ENCODE data around the gene S100PBP.
A peak's percentile ranks its signal among the peaks of the same experiment; 100 is the strongest.
"Not testable (repeated sequence)": the region's sequence is repeated elsewhere in the genome, so short reads cannot be mapped to it uniquely, and the experiment has no call there.

S100PBP gene

DNA sequence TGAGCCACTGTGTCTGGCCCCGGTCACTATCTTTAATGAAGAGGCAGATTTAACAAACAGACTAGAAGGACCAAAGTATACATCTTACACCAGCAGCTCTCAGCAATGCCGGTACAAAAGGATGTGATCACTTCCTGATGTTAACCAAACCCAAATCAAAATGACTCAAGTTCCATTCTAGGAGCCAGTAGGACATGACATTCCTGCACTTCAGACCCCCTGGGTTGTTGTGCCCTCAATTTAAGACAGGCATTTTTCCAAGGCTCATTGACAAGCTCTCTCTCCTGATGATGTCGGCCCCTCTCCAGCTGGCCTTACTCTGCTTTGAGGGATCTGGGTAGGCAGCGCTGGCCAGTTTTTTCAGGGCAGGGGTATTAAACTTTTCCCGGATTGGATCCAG, 35.4 kb upstream of the S100PBP start:
- H3K9me3 Mint-ChIP-seq, result no peaks in the 10 kb centered on the region
- TF ChIP-seq, protein P1, sequence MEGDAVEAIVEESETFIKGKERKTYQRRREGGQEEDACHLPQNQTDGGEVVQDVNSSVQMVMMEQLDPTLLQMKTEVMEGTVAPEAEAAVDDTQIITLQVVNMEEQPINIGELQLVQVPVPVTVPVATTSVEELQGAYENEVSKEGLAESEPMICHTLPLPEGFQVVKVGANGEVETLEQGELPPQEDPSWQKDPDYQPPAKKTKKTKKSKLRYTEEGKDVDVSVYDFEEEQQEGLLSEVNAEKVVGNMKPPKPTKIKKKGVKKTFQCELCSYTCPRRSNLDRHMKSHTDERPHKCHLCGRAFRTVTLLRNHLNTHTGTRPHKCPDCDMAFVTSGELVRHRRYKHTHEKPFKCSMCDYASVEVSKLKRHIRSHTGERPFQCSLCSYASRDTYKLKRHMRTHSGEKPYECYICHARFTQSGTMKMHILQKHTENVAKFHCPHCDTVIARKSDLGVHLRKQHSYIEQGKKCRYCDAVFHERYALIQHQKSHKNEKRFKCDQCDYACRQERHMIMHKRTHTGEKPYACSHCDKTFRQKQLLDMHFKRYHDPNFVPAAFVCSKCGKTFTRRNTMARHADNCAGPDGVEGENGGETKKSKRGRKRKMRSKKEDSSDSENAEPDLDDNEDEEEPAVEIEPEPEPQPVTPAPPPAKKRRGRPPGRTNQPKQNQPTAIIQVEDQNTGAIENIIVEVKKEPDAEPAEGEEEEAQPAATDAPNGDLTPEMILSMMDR (IDR thresholded peaks at IDR 0.05), result no peak
- peaks cover 4% of the 10 kb centered on the region for H3K27me3 Mint-ChIP-seq (ENCODE audit: low read depth, poor library complexity)
- peaks cover 83% of the 10 kb centered on the region for H3K36me3 Mint-ChIP-seq (ENCODE audit: low read depth)
- no peaks in the 10 kb centered on the region for H3K4me1 Mint-ChIP-seq
- H3K27ac Mint-ChIP-seq, result no peak overlapping the region
- H3K4me3 Mint-ChIP-seq, result no peak overlapping the region
- no peak for DNase-seq

DNA sequence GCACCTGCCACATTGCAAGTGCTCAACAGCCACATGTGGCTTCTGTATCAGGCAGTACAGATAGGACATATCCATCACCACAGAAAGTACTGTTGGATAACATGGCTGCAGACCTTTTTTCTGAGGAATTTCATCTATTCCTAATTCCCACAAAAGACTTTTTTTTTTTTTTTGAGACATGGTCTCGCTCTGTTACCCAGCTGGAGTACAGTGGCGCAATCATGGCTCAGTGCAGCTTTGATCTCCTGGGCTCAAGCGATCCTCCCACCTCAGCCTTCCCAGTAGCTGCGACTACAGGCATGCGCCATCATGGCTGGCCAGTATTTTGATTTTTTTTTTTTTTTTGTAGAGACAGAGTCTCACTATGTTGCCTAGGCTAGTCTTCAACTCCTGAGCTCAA, 33.6 kb upstream of the S100PBP start:
- H3K4me3 Mint-ChIP-seq, result no peak overlapping the region
- H3K4me1 Mint-ChIP-seq, result no peaks in the 10 kb centered on the region
- H3K36me3 Mint-ChIP-seq (ENCODE audit: low read depth), result peaks cover 78% of the 10 kb centered on the region
- no peaks in the 10 kb centered on the region for H3K9me3 Mint-ChIP-seq
- TF ChIP-seq, protein P1 (IDR thresholded peaks at IDR 0.05), result no peak
- H3K27ac Mint-ChIP-seq, result peak overlapping the region; percentile 13
- no peak for DNase-seq
- H3K27me3 Mint-ChIP-seq (ENCODE audit: low read depth, poor library complexity), result peaks cover 4% of the 10 kb centered on the region

DNA sequence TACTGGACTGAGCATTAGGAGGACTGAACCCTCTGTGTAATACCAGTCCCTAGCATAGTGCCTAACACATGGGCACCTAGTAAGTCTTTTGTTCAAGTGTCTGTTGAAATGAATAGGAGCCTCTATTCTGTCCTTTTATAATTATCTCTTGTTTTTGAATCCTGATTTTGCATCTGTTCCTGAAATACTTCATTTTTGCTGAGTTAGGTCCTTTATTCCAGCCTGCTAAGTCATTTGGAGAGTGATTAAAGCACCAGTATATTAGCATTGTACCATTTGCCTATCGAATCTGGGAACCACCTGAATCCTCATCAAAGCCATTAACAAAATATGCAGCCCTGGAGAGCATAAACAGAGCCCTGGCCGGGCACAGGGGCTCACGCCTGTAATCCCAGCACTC, 32.6 kb upstream of the S100PBP start:
- no peaks in the 10 kb centered on the region for H3K9me3 Mint-ChIP-seq
- H3K36me3 Mint-ChIP-seq (ENCODE audit: low read depth), result peaks cover 74% of the 10 kb centered on the region
- TF ChIP-seq, protein P1 (IDR thresholded peaks at IDR 0.05), result no peak
- no peak overlapping the region for H3K27ac Mint-ChIP-seq
- DNase-seq, result no peak
- no peak overlapping the region for H3K4me3 Mint-ChIP-seq
- H3K4me1 Mint-ChIP-seq, result no peaks in the 10 kb centered on the region
- peaks cover 4% of the 10 kb centered on the region for H3K27me3 Mint-ChIP-seq (ENCODE audit: low read depth, poor library complexity)

DNA sequence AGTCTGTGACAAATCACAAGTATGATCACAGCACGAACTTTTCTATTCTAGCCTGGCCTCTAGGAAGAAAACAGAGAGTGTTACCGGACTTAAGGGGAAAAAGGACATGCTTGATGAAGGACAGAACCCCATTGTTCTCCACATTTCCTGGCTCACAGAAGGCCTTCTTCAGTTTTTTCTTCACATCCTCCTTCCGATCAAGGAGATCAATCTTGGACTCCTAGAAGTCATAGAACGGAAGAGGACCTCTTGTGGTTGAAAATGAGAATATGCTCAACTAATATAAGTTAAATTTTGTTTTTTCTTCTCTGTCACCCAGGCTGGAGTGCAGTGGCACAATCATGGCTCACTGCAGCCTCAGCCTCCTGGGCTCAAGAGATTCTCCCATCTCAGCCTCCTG, 30.6 kb upstream of the S100PBP start:
- no peak for DNase-seq
- Mint-ChIP-seq H3K27ac (peak overlapping the region; percentile 64), H3K4me1 (no peaks in the 10 kb centered on the region), H3K36me3 (ENCODE audit: low read depth) (peaks cover 73% of the 10 kb centered on the region), H3K9me3 (no peaks in the 10 kb centered on the region), H3K4me3 (no peak overlapping the region), H3K27me3 (ENCODE audit: low read depth, poor library complexity) (peaks cover 4% of the 10 kb centered on the region)
- TF ChIP-seq, protein P1 (IDR thresholded peaks at IDR 0.05), result peak; percentile 23

DNA sequence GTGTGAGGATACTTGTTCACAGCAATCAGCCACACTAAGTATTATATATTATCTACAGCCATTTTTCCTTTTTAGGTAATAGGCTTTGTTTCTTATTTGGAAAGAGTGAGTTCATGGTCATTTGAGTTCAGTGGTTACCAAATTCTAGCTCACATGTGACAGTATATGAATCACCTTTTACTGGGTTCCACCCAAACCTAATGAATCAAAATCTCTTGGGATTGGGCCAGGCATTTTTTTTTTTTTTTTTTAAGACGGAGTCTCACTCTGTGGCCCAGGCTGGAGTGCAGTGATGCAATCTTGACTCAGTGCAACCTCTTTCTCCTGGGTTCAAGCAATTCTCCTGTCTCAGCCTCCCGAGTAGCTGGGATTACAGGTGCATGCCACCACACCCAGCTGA, 28.1 kb upstream of the S100PBP start:
- not testable (repeated sequence) for H3K9me3 Mint-ChIP-seq; H3K27me3 Mint-ChIP-seq (ENCODE audit: low read depth, poor library complexity); H3K4me1 Mint-ChIP-seq; H3K27ac Mint-ChIP-seq; H3K4me3 Mint-ChIP-seq; DNase-seq
- H3K36me3 Mint-ChIP-seq (ENCODE audit: low read depth), result peaks cover 77% of the 10 kb centered on the region

DNA sequence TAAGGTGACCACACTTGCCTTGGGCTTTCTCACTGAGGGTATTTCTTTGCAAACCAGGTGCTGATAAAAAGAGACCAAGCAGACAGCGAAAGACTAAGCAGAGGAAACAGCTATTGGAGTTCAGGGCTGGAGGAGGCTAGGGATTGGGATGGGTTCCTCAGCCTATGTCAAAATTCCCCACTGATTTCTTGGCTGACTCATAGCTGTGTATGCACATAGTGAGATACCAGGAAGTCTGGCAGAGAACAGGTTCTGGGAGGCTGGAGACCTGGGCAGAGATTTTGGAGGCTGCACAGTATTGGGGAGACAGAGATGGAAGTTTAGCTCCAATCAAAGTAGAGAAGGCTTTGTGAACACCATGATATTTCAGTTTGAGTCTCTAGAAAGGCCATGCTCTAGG, 25.6 kb upstream of the S100PBP start:
- no peak for DNase-seq
- H3K36me3 Mint-ChIP-seq (ENCODE audit: low read depth), result peaks cover 62% of the 10 kb centered on the region
- H3K4me1 Mint-ChIP-seq, result no peaks in the 10 kb centered on the region
- H3K27me3 Mint-ChIP-seq (ENCODE audit: low read depth, poor library complexity), result no peaks in the 10 kb centered on the region
- no peaks in the 10 kb centered on the region for H3K9me3 Mint-ChIP-seq
- no peak overlapping the region for H3K4me3 Mint-ChIP-seq
- TF ChIP-seq, protein P1 (IDR thresholded peaks at IDR 0.05), result no peak
- H3K27ac Mint-ChIP-seq, result peak overlapping the region; percentile 55

DNA sequence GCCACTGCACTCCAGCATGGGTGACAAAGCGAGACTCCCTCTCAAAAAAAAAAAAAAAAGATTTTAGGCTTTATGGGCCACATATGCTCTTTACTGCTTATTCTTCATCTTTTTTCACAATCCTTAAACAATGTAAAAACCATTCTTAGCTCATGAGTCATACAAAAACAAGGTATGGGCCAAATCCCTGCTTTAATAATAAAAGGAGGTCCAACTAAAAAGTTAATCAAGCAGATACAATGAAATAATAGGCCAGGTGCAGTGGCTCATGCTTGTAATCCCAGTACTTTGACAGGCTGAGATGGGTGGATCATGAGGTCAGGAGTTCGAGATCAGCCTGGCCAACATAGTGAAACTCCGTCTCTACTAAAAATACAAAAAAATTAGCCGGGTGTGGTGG, 21.7 kb upstream of the S100PBP start:
- peaks cover 65% of the 10 kb centered on the region for H3K36me3 Mint-ChIP-seq (ENCODE audit: low read depth)
- not testable (repeated sequence) for H3K9me3 Mint-ChIP-seq; DNase-seq; H3K4me1 Mint-ChIP-seq; H3K4me3 Mint-ChIP-seq; H3K27me3 Mint-ChIP-seq (ENCODE audit: low read depth, poor library complexity); H3K27ac Mint-ChIP-seq

Data from nephron progenitor cell (in vitro differentiated cells).